Retinal pigment epithelial cell (primary cell): Measurements from ENCODE around the gene GGA3.
"Not testable (repeated sequence)": the region's sequence is repeated elsewhere in the genome, so short reads cannot be mapped to it uniquely, and the experiment has no call there.

Source experiments
- DNase-seq: peaks from one replicate; pipeline ENCODE4 v3.0.0-alpha.2; 2010; ENCODE audit warnings: low read depth
- H3K4me3 ChIP-seq: 2 replicates; pipeline ENCODE4 v1.5.1; 2011; ENCODE audit warnings: mild to moderate bottlenecking, low read length, control low read depth, moderate library complexity
- CTCF ChIP-seq: conservative IDR thresholded peaks from 2 replicates; pipeline ENCODE4 v1.5.1; 2011; ENCODE audit warnings: low read depth, low read length, control low read depth, inconsistent platforms

The GGA3 gene

GRCh38 chr17:75208161-75208560, 53.2 kb downstream of the GGA3 start:
- no peak overlapping the region for H3K4me3 ChIP-seq
- TF ChIP-seq CTCF, result no peak
- DNase-seq, result no peak

GRCh38 chr17:75207760-75208159, 53.6 kb downstream of the GGA3 start:
- no peak for TF ChIP-seq CTCF
- DNase-seq, result no peak
- H3K4me3 ChIP-seq, result no peak overlapping the region

- H3K4me3 ChIP-seq, DNase-seq: not testable (repeated sequence)
Observed at GRCh38 chr17:75207050-75207407, 54.4 kb downstream of the GGA3 start.

GRCh38 chr17:75205793-75206163, 55.6 kb downstream of the GGA3 start:
- DNase-seq, result no peak
- TF ChIP-seq CTCF, result no peak

GRCh38 chr17:75205037-75205792, 56.2 kb downstream of the GGA3 start, which contains the start of gene NUP85:
TSS of gene NUP85 (plus strand) at chr17:75205679. CDS start at chr17:75205762, 83 bp downstream.
- no peak for TF ChIP-seq CTCF
- H3K4me3 ChIP-seq, result peak within 1 kb of the TSS; percentile 99

More at GRCh38 chr17:75205793-75206163, 55.6 kb downstream of the GGA3 start:
- H3K4me3 ChIP-seq, result peak overlapping the region; percentile 99

GRCh38 chr17:75199886-75200618, 61.4 kb downstream of the GGA3 start:
- no peak overlapping the region for H3K4me3 ChIP-seq
- no peak for TF ChIP-seq CTCF
- no peak for DNase-seq

More at GRCh38 chr17:75205037-75205792, 56.2 kb downstream of the GGA3 start, which contains the start of gene NUP85:
- DNase-seq, result peak; percentile 72

- no peak overlapping the region for H3K4me3 ChIP-seq
- DNase-seq, result no peak
- no peak for TF ChIP-seq CTCF
Observed at GRCh38 chr17:75194879-75195278, 66.5 kb downstream of the GGA3 start.
